H1 (cell line): ENCODE data around the gene HADHA. TPM values are rescaled to one million over a fixed set of nuclear protein-coding genes. Genes with fewer than 3 reads are reported as not detected.

Source experiments
- CTCF ChIA-PET: fragments of 300-600 bp; sonication (Branson Sonifier 250); formaldehyde crosslinking; loops from one replicate; lab custom pipeline; 2021; ENCODE audit not compliant: partially characterized antibody; lab: Charles Lee
- POLR2A ChIA-PET: fragments of 300-600 bp; sonication (Branson Sonifier 250); formaldehyde crosslinking; loops from one replicate; lab custom pipeline; 2021; ENCODE audit warnings: inconsistent platforms; ENCODE audit not compliant: partially characterized antibody; lab: Charles Lee
- DNase-seq, 2 experiments: peaks; one replicate each; pipeline versions ENCODE4 v3.0.0 to v3.0.0-alpha.2; 2010 to 2022; ENCODE audit warnings: low spot score in 2 of 2, low read depth in 1 of 2, mixed read lengths in 1 of 2
- FAIRE-seq: peaks from 2 replicates; lab custom pipeline; 2011; peaks lifted over from hg19 to GRCh38; lab: Jason Lieb, UNC
- H2AFZ ChIP-seq: 2 replicates; pipeline ENCODE4 v1.8.1; 2012; ENCODE audit warnings: low read length, inconsistent platforms
- H2AK5ac ChIP-seq: 2 replicates; pipeline ENCODE4 v1.6.1; 2013; ENCODE audit warnings: low read depth, low read length
- H2BK120ac ChIP-seq: replicated peaks from 2 replicates; pipeline ENCODE3; 2013; ENCODE audit warnings: low read depth, low read length, inconsistent platforms
- H2BK12ac ChIP-seq: 2 replicates; pipeline ENCODE4 v1.6.1; 2013; ENCODE audit warnings: low read depth, low read length
- H2BK15ac ChIP-seq: 2 replicates; pipeline ENCODE4 v1.6.1; 2013; ENCODE audit warnings: low read length
- H2BK20ac ChIP-seq: 2 replicates; pipeline ENCODE4 v1.6.1; 2013; ENCODE audit warnings: low read length
- H2BK5ac ChIP-seq: 2 replicates; pipeline ENCODE4 v1.6.1; 2013; ENCODE audit warnings: low read depth, low read length
- H3K14ac ChIP-seq: 2 replicates; pipeline ENCODE4 v1.6.1; 2013; ENCODE audit warnings: inconsistent platforms; ENCODE audit not compliant: insufficient read length
- H3K18ac ChIP-seq: 2 replicates; pipeline ENCODE4 v1.6.1; 2013; ENCODE audit warnings: low read length; ENCODE audit errors: extremely low read depth
- H3K23ac ChIP-seq: 2 replicates; pipeline ENCODE4 v1.6.1; 2013; ENCODE audit warnings: inconsistent platforms; ENCODE audit not compliant: insufficient read length
- H3K23me2 ChIP-seq: 2 replicates; pipeline ENCODE4 v1.6.1; 2013; ENCODE audit warnings: low read depth, low read length
- H3K27ac ChIP-seq: 2 replicates; pipeline ENCODE4 v1.6.1; 2011; ENCODE audit warnings: low read depth, low read length, inconsistent platforms
- H3K27me3 ChIP-seq, 4 experiments: replicated peaks in 1 of 4; 1 replicate in 1 of 4; 2 replicates in 3 of 4; pipeline versions ENCODE4 v1.6.1 to v1.8.1; 2011 to 2013; ENCODE audit warnings: low read length in 3 of 4, mild to moderate bottlenecking in 3 of 4, inconsistent platforms in 2 of 4, mixed read lengths in 2 of 4, moderate library complexity in 1 of 4; ENCODE audit not compliant: control insufficient read depth in 3 of 4, insufficient read depth in 3 of 4; ENCODE audit errors: extremely low read depth in 1 of 4
- H3K36me3 ChIP-seq, 4 experiments: 2 replicates each; pipeline versions ENCODE4 v1.6.1 to v1.8.1; 2011 to 2013; ENCODE audit warnings: mild to moderate bottlenecking in 4 of 4, low read length in 3 of 4, moderate library complexity in 2 of 4, control low read depth in 1 of 4, inconsistent platforms in 1 of 4; ENCODE audit not compliant: insufficient read depth in 4 of 4, control insufficient read depth in 2 of 4
- H3K4ac ChIP-seq: replicated peaks from 2 replicates; pipeline ENCODE3; 2013; ENCODE audit warnings: low read length, low read depth, mixed read lengths, inconsistent platforms; ENCODE audit not compliant: insufficient read length
- H3K4me1 ChIP-seq, 4 experiments: replicated peaks in 1 of 4; 1 replicate in 1 of 4; 2 replicates in 3 of 4; pipeline versions ENCODE4 v1.6.1 to v1.8.1; 2011 to 2013; ENCODE audit warnings: low read length in 3 of 4, inconsistent platforms in 2 of 4, mixed read lengths in 1 of 4; ENCODE audit not compliant: insufficient read depth in 4 of 4, control insufficient read depth in 3 of 4
- H3K4me2 ChIP-seq, 2 experiments: 2 replicates each; pipeline versions ENCODE4 v1.6.1 to v1.8.1; 2011 to 2013; ENCODE audit warnings: low read depth in 2 of 2, low read length in 2 of 2, control low read depth in 1 of 2, inconsistent platforms in 1 of 2, mild to moderate bottlenecking in 1 of 2; ENCODE audit not compliant: insufficient read depth in 1 of 2
- H3K4me3 ChIP-seq, 4 experiments: fragments of 200-600, 300-600 bp in 1 of 4; sonication (generic), shearing (Covaris generic), sonication (Bioruptor Twin) in 1 of 4; 2 replicates each; pipeline versions ENCODE4 v1.5.1 to v1.8.1; 2011 to 2016; ENCODE audit warnings: low read length in 4 of 4, low read depth in 3 of 4, control low read depth in 2 of 4, inconsistent platforms in 2 of 4, mild to moderate bottlenecking in 2 of 4, mixed read lengths in 1 of 4, moderate library complexity in 1 of 4; ENCODE audit not compliant: insufficient read depth in 2 of 4; ENCODE audit errors: extremely low read depth in 1 of 4
- H3K56ac ChIP-seq: replicated peaks from 2 replicates; pipeline ENCODE3; 2013; ENCODE audit warnings: low read depth, mild to moderate bottlenecking, mixed read lengths, low read length, inconsistent platforms; ENCODE audit not compliant: insufficient read length
- H3K79me1 ChIP-seq: 2 replicates; pipeline ENCODE4 v1.6.1; 2013; ENCODE audit warnings: low read depth, low read length, control low read depth
- H3K79me2 ChIP-seq, 2 experiments: 2 replicates each; pipeline versions ENCODE4 v1.6.1 to v1.8.1; 2012 to 2013; ENCODE audit warnings: low read length in 2 of 2, mild to moderate bottlenecking in 2 of 2, inconsistent platforms in 1 of 2; ENCODE audit not compliant: insufficient read depth in 2 of 2, control insufficient read depth in 1 of 2
- H3K9ac ChIP-seq, 4 experiments: replicated peaks in 1 of 4; 1 replicate in 1 of 4; 2 replicates in 3 of 4; pipeline versions ENCODE4 v1.6.1 to v1.8.1; 2011 to 2013; ENCODE audit warnings: low read depth in 3 of 4, low read length in 3 of 4, control low read depth in 2 of 4, mild to moderate bottlenecking in 2 of 4, moderate library complexity in 2 of 4, inconsistent platforms in 1 of 4; ENCODE audit errors: extremely low read depth in 1 of 4
- H3K9me3 ChIP-seq, 2 experiments: 2 replicates each; pipeline versions ENCODE4 v1.6.1 to v1.8.1; 2012 to 2013; ENCODE audit warnings: mild to moderate bottlenecking in 2 of 2, moderate library complexity in 2 of 2, control low read depth in 1 of 2, inconsistent platforms in 1 of 2, low read depth in 1 of 2, low read length in 1 of 2, mixed read lengths in 1 of 2; ENCODE audit not compliant: insufficient read depth in 2 of 2
- H4K20me1 ChIP-seq, 2 experiments: replicated peaks in 1 of 2; 2 replicates each; pipeline versions ENCODE3 to v1.8.1; 2011 to 2013; ENCODE audit warnings: inconsistent platforms in 2 of 2, low read length in 2 of 2, mild to moderate bottlenecking in 1 of 2; ENCODE audit not compliant: insufficient read depth in 2 of 2, control insufficient read depth in 1 of 2
- H4K5ac ChIP-seq: 2 replicates; pipeline ENCODE4 v1.6.1; 2013; ENCODE audit warnings: low read length, low read depth, mixed read lengths, inconsistent platforms; ENCODE audit not compliant: insufficient read length
- H4K8ac ChIP-seq: 2 replicates; pipeline ENCODE4 v1.8.0; 2013; ENCODE audit warnings: mild to moderate bottlenecking, moderate library complexity, low read length, inconsistent platforms; ENCODE audit not compliant: insufficient read depth; ENCODE audit errors: extremely low read depth
- H4K91ac ChIP-seq: replicated peaks from 2 replicates; pipeline ENCODE3; 2013; ENCODE audit warnings: low read length, mixed read lengths, inconsistent platforms; ENCODE audit not compliant: insufficient read length
- ATF2 ChIP-seq: IDR thresholded peaks from 2 replicates; pipeline ENCODE4 v1.6.1; 2012; ENCODE audit warnings: low read length, inconsistent platforms
- CTCF ChIP-seq, 3 experiments: IDR thresholded peaks; 1 replicate in 2 of 3; 2 replicates in 1 of 3; pipeline versions ENCODE4 v1.5.1 to v1.6.1; 2011; ENCODE audit warnings: low read length in 3 of 3, mild to moderate bottlenecking in 3 of 3, inconsistent platforms in 2 of 3, low read depth in 1 of 3, moderate library complexity in 1 of 3; ENCODE audit not compliant: insufficient read depth in 1 of 3; ENCODE audit errors: control extremely low read depth in 1 of 3
- NRF1 ChIP-seq: IDR thresholded peaks from 2 replicates; pipeline ENCODE4 v1.6.1; 2011; ENCODE audit warnings: mild to moderate bottlenecking, low read depth, low read length, improper control_type of control experiment
- SP4 ChIP-seq: IDR thresholded peaks from 2 replicates; pipeline ENCODE4 v1.6.1; 2012; ENCODE audit warnings: low read length, inconsistent platforms
- TAF7 ChIP-seq: optimal IDR thresholded peaks from 2 replicates; pipeline ENCODE3; 2011; ENCODE audit warnings: low read depth, mild to moderate bottlenecking, inconsistent platforms, low read length, moderate library complexity, borderline replicate concordance
- WGBS, 2 experiments: shearing (Covaris generic) in 1 of 2; methylation state at CpG; one replicate each; pipeline versions ENCODE4 v1.1.6 to v1.1.7; 2013 to 2015; ENCODE audit warnings: low lambda C conversion rate in 2 of 2, mixed read lengths in 2 of 2, inconsistent platforms in 1 of 2, low coverage in 1 of 2, missing lambda C conversion rate in 1 of 2; ENCODE audit not compliant: insufficient replicate concordance in 2 of 2, insufficient coverage in 1 of 2, insufficient read length in 1 of 2; ENCODE audit errors: extremely low coverage in 1 of 2, missing lambda C conversion rate in 1 of 2; 5-methylcytosine and 5-hydroxymethylcytosine counted together
- polyA plus RNA-seq, 7 experiments: library from polyadenylated mRNA; depleted of rRNA in 3 of 7; stranded (reverse) in 5 of 7; unstranded in 2 of 7; fragments of >200 nt in 5 of 7; fragments of 200-250 nt in 2 of 7; gene quantifications; 1 replicate in 5 of 7; 2 replicates in 1 of 7; 4 replicates in 1 of 7; pipeline versions ENCODE4 v1.2.1 to v1.2.3, GENCODE V29; 2011 to 2013; ENCODE audit warnings: missing spikeins in 2 of 7, mixed read lengths in 2 of 7
- total RNA-seq: library from RNA; stranded (reverse); fragmentation: NEBNext Ultra II Directional; extraction: Animal tissue kit (Norgen Biotek cat#: 25700); gene quantifications from 2 replicates; pipeline ENCODE4 v1.2.1, GENCODE V29; 2021

Gene HADHA
- total and polyA plus RNA-seq, 2 of the 8 experiments (the other 6 are each of a cell fraction or from before 2014, with no cell fraction given) = 64.6 to 131 TPM

GRCh38 chr2:26182441-26182840 lies 62.0 kb downstream of the HADHA start:
- Histone ChIP-seq H2BK12ac (no peak overlapping the region), H3K23ac (no peak overlapping the region), H3K36me3 (peaks cover 0 to 3% (median 0%) of the 10 kb centered on the region in 4 experiments; a peak in 2 of 8 replicates), H2BK5ac (no peak overlapping the region), H2BK15ac (no peak overlapping the region), H3K27ac (no peak overlapping the region), H3K18ac (no peak overlapping the region), H3K9ac (no peak overlapping the region), H4K20me1 (peaks cover 0 to 2% of the 10 kb centered on the region in 2 experiments), H2AK5ac (no peak overlapping the region), H3K79me2 (no peaks in the 10 kb centered on the region), H3K9me3 (no peaks in the 10 kb centered on the region), H2AFZ (no peak overlapping the region), H3K79me1 (peaks cover 2% of the 10 kb centered on the region; the same call in 1 of the 2 replicates), H3K56ac (no peak overlapping the region), H3K23me2 (peaks cover 13% of the 10 kb centered on the region), H3K4ac (no peak overlapping the region), H3K14ac (no peak overlapping the region), H2BK20ac (no peak overlapping the region), H4K5ac (no peak overlapping the region), H3K4me3 (no peak overlapping the region), H3K4me1 (peaks cover 0 to 20% (median 14%) of the 10 kb centered on the region in 4 experiments; a peak in 6 of 7 replicates), H2BK120ac (no peak overlapping the region), H4K91ac (no peak overlapping the region), H3K27me3 (peaks cover 0 to 6% (median 3%) of the 10 kb centered on the region in 4 experiments; a peak in 2 of 7 replicates), H3K4me2 (no peak overlapping the region), H4K8ac (no peak overlapping the region)
- CTCF ChIA-PET = interaction anchor here (1.1 to 2.8 kb wide), 2 partner anchors 11 to 18 kb away, joined by 3 to 16 read pairs; partner anchors contain the start of gene GAREM2
- no peak for TF ChIP-seq SP4
- TF ChIP-seq CTCF (IDR thresholded peaks at IDR 0.05; ENCODE audit: control extremely low read depth in 1 of 3, insufficient read depth in 1 of 3, low read depth in 1 of 3, low read length in 3 of 3) = no peak
- no peak for TF ChIP-seq TAF7
- TF ChIP-seq NRF1 = no peak
- TF ChIP-seq ATF2 = no peak
- no peak for FAIRE-seq
- POLR2A ChIA-PET = interaction anchor here (2.4 kb wide), 1 partner anchor 9 kb away, joined by 7 read pairs; no protein-coding TSS in a partner anchor
- no peak for DNase-seq
- 91% methylated on average over 5 of the region's 5 CpGs; no CpG with 5 or more reads in 1 of the 2 experiments for WGBS, 2 experiments
